Islet precursor cell (in vitro differentiated cells): Measurements from ENCODE around the gene LILRB3.
"Not testable (repeated sequence)": the region's sequence is repeated elsewhere in the genome, so short reads cannot be mapped to it uniquely, and the experiment has no call there.

Source experiments
- DNase-seq: peaks from one replicate; pipeline ENCODE4 v3.0.0-alpha.2; 2018

Gene LILRB3

GRCh38 chr19:54189145-54189734 is 33.6 kb downstream of the LILRB3 start, which contains the start of gene MBOAT7:
Gene MBOAT7 (minus strand): TSS chr19:54189580. CDS start chr19:54188508, 1,072 bp downstream.
- no peak for DNase-seq

GRCh38 chr19:54188215-54188871 is 34.5 kb downstream of the LILRB3 start:
- peak; percentile 67 for DNase-seq

GRCh38 chr19:54186934-54187381 is 35.8 kb downstream of the LILRB3 start:
- DNase-seq, result no peak

GRCh38 chr19:54186351-54186750 is 36.5 kb downstream of the LILRB3 start:
- DNase-seq, result no peak

- no peak for DNase-seq
These were observed 39.4 kb downstream of the LILRB3 start for GRCh38 chr19:54183431-54183830.

GRCh38 chr19:54181894-54182293 is 40.9 kb downstream of the LILRB3 start:
- DNase-seq, result not testable (repeated sequence)

GRCh38 chr19:54180691-54181091 is 42.1 kb downstream of the LILRB3 start:
- no peak for DNase-seq

- DNase-seq, result peak; percentile 94
These were observed 42.8 kb downstream of the LILRB3 start for GRCh38 chr19:54179921-54180461.

GRCh38 chr19:54179262-54179852 is 43.5 kb downstream of the LILRB3 start:
- no peak for DNase-seq

GRCh38 chr19:54178581-54179261 is 44.1 kb downstream of the LILRB3 start:
- no peak for DNase-seq

- no peak for DNase-seq
These were observed 48.6 kb downstream of the LILRB3 start for GRCh38 chr19:54173951-54174834.

- DNase-seq, result no peak
These were observed 49.5 kb downstream of the LILRB3 start for GRCh38 chr19:54173359-54173699.

- peak; percentile 90 for DNase-seq
These were observed 50.1 kb downstream of the LILRB3 start, which contains the start of gene TMC4 for GRCh38 chr19:54172471-54173358. Gene TMC4 (minus strand): TSS chr19:54173160. CDS start chr19:54173117, 43 bp downstream.

- not testable (repeated sequence) for DNase-seq
These were observed 50.9 kb downstream of the LILRB3 start for GRCh38 chr19:54171736-54172431.

- DNase-seq, result no peak
These were observed 53.6 kb downstream of the LILRB3 start for GRCh38 chr19:54169149-54169740.

GRCh38 chr19:54168174-54168917 is 54.5 kb downstream of the LILRB3 start:
- DNase-seq, result peak; percentile 96
